Measurements from ENCODE around the gene CTIF.

GRCh38 chr18:48706731-48707130 lies 167.9 kb downstream of the CTIF start:
- TF ChIP-seq CREB1 (IDR thresholded peaks at IDR 0.05; ENCODE audit: low read depth) (no peak), YY1 (IDR thresholded peaks at IDR 0.05; ENCODE audit: low read depth) (no peak), CEBPB (IDR thresholded peaks at IDR 0.05) (no peak), MAX (IDR thresholded peaks at IDR 0.05) (no peak), ZBTB7A (IDR thresholded peaks at IDR 0.05; ENCODE audit: low read depth) (no peak), NFIC (IDR thresholded peaks at IDR 0.05) (no peak), FOXM1 (IDR thresholded peaks at IDR 0.05; ENCODE audit: borderline replicate concordance, low read depth) (no peak), TEAD4 (IDR thresholded peaks at IDR 0.05) (no peak), REST (IDR thresholded peaks at IDR 0.05; ENCODE audit: low read depth) (no peak), EP300 (IDR thresholded peaks at IDR 0.05; ENCODE audit: borderline replicate concordance) (no peak), USF1 (IDR thresholded peaks at IDR 0.05) (no peak), TCF12 (IDR thresholded peaks at IDR 0.05; ENCODE audit: low read depth) (no peak)
